Measurements from ENCODE around the gene NTSR2.

- TF ChIP-seq CTCF (conservative IDR thresholded peaks at IDR 0.05) (no peak), ZFX (IDR thresholded peaks at IDR 0.05) (no peak)
Observed at GRCh38 chr2:11656252-11656651, 13.7 kb downstream of the NTSR2 start.

Measured in C4-2B (cell line).